LNCaP clone FGC (cell line): ENCODE measurements around the gene ZDHHC5.
"Not testable (repeated sequence)": the region's sequence is repeated elsewhere in the genome, so short reads cannot be mapped to it uniquely, and the experiment has no call there.

ENCODE experiments used
- DNase-seq: peaks from one replicate; pipeline ENCODE4 v3.0.0-alpha.2; 2011; ENCODE audit warnings: low read depth
- H3K4me3 ChIP-seq: 2 replicates; pipeline ENCODE4 v1.5.1; 2011; ENCODE audit warnings: mild to moderate bottlenecking, low read depth, low read length, control low read depth
- CTCF ChIP-seq: IDR thresholded peaks from 2 replicates; pipeline ENCODE4 v1.5.1; 2012; ENCODE audit warnings: mild to moderate bottlenecking; ENCODE audit not compliant: control insufficient read depth, insufficient read depth; ENCODE audit errors: extremely low read depth

Gene ZDHHC5

GRCh38 chr11:57648801-57649735 is 18.8 kb upstream of the ZDHHC5 start:
- H3K4me3 ChIP-seq: no peak overlapping the region
- DNase-seq: no peak
- no peak for TF ChIP-seq CTCF

GRCh38 chr11:57649826-57650738 is 17.8 kb upstream of the ZDHHC5 start, which contains the start of gene YPEL4:
Gene YPEL4, minus strand, starts transcription at chr11:57649912. Its CDS starts 2,805 bp downstream, at chr11:57647107.
- no peak within 1 kb of the TSS for H3K4me3 ChIP-seq
- DNase-seq: no peak
- TF ChIP-seq CTCF: no peak

GRCh38 chr11:57650739-57651090 is 17.2 kb upstream of the ZDHHC5 start:
- DNase-seq: no peak
- no peak for TF ChIP-seq CTCF
- H3K4me3 ChIP-seq: no peak overlapping the region

- H3K4me3 ChIP-seq: no peak overlapping the region
- DNase-seq: no peak
- TF ChIP-seq CTCF: no peak
Observed at GRCh38 chr11:57651408-57651807, 16.5 kb upstream of the ZDHHC5 start.

- not testable (repeated sequence) for H3K4me3 ChIP-seq, DNase-seq
Observed at GRCh38 chr11:57652230-57652629, 15.7 kb upstream of the ZDHHC5 start.

- no peak for TF ChIP-seq CTCF
- no peak overlapping the region for H3K4me3 ChIP-seq
- no peak for DNase-seq
Observed at GRCh38 chr11:57652662-57653061, 15.3 kb upstream of the ZDHHC5 start.

GRCh38 chr11:57653163-57653562 is 14.8 kb upstream of the ZDHHC5 start:
- TF ChIP-seq CTCF: no peak
- no peak overlapping the region for H3K4me3 ChIP-seq
- no peak for DNase-seq
